Inflammatory macrophage treated with lipopolysaccharide for 1 hour (primary cell): ENCODE data around the gene TASP1.
"Not testable (repeated sequence)": the region's sequence is repeated elsewhere in the genome, so short reads cannot be mapped to it uniquely, and the experiment has no call there.

Experiments used
- DNase-seq, 2 donors: peaks; one replicate each; pipeline ENCODE4 v3.0.0-alpha.2; 2020 to 2022

The TASP1 gene

GRCh38 chr20:13492001-13492481 lies 146.7 kb downstream of the TASP1 start:
- peak; percentile 49 to 64 for DNase-seq

DNA sequence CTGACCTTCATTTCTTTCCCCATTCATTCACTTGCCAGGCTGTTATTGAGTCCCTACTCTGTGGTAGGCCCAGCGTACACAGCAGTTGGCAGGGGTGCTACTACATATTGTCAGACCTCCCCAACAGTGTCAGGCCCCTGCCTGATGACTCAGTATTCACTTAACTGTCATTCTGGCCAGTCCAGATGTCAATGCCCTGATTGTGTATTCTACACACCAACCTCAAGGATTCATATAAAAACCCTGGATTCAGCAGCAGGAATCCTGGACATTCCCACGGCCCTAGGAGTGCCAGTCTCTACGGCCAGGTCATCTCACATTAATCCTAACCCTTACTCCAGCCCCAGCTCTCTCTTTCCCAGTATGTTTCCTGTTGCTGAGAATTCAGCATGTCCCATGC lies 151.5 kb downstream of the TASP1 start:
- DNase-seq = no peak

DNA sequence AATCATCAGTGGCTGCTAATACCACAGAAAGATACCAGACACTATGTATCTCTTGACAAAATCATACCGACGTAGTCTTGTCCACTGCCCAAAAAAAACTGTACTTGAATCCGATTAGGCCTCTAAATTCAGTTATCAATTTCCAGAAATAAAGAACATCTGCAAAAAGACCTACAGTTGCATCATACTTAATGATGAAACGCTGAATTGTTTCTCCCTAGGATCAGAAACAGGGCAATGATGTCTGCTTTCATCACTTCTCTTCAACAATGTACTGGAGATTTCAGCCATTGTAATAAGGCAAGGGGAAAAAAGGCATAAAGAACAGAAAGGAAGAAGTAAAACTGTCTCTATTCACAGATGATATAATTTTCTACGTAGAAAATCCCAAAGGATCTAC lies 152.0 kb downstream of the TASP1 start:
- no peak for DNase-seq

DNA sequence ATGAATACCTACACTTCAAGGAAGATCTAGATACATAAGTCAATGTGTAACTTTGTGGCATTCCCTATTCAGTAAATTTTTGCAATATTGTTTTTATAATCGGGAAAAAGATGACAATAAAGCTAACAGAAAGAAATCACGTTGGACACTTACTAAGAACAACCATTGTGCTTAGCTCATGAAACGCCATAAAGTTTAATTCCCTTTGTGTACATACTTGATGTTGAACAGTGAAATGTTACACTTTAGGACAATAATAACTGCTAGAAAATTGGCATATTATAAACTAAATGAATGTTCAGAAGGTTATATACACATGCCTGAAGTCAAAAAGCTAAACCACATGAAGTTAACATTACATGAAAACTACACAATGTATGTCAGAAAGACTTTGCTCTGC lies 153.2 kb downstream of the TASP1 start:
- no peak for DNase-seq

- DNase-seq = not testable (repeated sequence)
Measured at GRCh38 chr20:13485019-13485418, 153.7 kb downstream of the TASP1 start.

GRCh38 chr20:13483472-13483871 lies 155.3 kb downstream of the TASP1 start:
- not testable (repeated sequence) for DNase-seq

- no peak for DNase-seq
Measured at GRCh38 chr20:13478366-13478765, 160.4 kb downstream of the TASP1 start.

- no peak for DNase-seq
Measured at GRCh38 chr20:13474467-13474866, 164.3 kb downstream of the TASP1 start.

DNA sequence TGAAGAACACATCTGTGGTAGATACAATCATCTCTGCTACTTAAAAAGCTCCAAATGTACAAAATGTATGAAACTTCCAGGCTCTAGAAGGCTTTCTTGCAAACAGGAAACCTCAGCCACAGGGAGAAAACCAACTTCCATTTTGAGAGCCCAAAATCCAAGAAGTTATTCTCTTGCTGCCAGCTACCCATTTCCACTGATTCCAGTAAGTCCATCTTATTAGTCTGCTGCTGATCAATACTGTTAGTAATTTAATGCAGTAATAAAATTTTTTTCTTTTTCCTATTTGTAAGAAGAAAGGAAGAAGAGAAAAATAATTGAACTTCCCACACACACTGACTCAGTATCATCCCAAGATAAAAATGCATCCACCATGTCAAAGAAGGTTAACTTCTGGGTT lies 169.5 kb downstream of the TASP1 start:
- no peak for DNase-seq

DNA sequence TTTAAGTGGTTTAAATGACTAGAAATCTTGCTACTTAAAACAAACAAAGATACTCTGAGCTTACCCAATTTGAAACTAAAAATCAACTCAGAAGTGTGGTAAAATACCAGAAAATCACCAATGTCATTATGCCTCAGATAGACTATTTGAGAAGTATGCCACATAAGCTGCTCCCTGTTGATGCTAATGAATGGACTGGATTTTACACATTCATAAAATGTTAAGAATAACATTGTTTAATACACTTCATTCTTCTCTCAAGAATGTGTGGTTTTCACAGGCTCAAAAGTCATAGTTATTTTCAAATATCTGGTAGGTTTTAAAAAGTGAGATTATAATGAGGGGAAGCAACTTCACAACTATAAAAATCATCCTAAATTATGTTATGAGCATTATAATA lies 170.6 kb downstream of the TASP1 start:
- DNase-seq = no peak

DNA sequence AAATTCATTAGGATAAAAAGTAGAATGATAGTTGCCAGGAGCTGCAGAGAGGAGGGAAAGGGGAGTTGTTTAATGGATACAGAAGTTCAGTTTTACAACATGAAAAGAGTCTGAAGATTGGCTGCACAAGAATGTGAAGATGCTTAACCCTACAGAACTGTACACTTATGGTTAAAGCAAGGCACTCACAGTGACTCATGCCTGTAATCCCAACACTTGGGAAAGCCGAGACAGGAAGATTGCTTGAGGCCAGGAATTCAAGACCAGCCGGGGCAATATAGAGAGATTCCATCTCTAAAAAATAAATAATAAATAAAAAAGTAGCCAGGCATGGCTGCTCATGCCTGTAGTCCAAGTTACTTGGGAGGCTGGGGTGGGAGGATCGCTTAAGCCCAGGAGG lies 174.0 kb downstream of the TASP1 start:
- DNase-seq = no peak

DNA sequence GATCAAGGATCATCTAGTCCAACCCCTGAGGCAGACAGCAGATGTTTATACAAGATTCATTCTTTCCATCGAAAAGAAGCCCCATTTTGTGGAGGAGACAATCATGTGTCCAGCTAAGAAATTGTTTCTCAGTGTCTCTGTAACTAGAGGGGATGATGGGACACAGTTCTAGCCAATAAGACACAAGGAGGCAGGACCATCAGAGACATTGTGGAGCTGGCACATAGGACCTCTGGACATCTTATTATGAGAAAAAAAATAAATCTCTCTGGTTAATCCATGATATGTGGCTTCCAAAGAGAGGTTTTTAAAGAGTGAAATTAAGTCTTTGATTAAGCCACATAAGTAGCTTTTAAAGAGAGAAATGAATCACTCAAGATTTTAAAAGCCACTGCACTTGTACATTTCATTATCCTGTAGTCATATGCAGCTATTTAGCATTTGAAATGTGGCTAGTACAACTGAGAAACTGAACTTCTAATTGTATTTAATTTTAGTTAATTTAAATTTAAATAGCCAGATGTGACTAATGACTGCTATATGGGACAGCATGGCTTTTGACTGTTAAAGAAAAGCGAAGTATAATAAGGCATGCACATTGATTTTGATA lies 176.8 kb downstream of the TASP1 start:
- DNase-seq = no peak

GRCh38 chr20:13458860-13459451 lies 179.8 kb downstream of the TASP1 start:
- DNase-seq = peak; percentile 7 to 47

- DNase-seq = no peak
Measured at GRCh38 chr20:13457487-13457886, 181.2 kb downstream of the TASP1 start.

GRCh38 chr20:13455713-13456112 lies 183.0 kb downstream of the TASP1 start:
- no peak for DNase-seq

- DNase-seq = no peak
Measured at GRCh38 chr20:13453367-13453766, 185.4 kb downstream of the TASP1 start.

DNA sequence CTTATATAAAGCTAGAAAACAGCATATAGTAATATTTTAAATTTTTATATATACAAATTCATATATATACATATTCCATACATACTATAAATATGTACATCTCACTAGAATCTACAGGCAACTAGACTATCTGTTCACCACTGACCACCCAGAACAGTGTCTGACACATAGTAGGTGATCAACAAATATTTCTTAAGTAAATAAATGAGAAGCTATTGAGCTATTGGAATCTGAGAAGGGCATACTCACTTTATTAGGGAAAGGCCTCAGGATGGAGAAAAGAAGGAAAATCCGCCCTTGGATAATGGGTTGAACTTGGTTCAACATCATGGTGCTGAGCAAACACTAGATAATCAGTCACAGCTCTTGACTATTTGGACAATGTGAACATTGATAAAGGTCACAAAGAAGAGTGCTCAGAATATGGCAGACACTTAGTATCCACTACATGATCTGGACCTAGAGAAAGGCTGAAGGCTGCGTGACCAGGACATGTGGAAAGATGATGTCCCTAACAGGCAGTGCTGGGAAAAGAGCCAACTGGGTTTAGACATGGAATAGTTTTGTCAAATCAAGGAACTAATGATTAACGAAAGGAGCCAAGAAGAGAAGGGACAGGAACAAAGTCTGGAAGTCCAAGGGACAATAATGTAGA lies 186.1 kb downstream of the TASP1 start:
- DNase-seq = no peak

DNA sequence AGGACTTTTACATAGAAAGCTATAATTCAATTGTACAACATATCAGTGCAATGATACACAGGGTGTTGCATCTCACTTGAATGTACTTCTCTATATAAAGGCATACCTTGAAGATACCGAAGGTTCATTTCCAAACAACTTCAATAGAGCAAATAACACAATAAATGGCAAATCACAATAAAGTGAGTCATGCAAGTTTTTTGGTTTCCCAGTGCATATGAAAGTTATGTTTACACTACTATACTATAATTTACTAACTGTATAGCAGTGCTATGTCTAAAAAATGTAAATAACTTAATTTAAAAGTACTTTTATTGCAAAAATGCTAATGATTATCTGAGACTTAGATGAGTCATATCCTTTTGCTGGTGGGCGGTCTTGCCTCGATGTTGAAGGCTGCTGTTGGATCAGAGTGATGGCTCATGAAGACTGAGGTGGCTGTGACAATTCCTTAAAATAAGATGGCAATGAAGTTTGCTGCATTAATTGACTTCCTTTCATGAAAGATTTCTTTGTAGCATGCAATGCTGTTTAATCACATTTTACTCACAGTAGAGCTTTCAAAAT lies 188.8 kb downstream of the TASP1 start:
- no peak for DNase-seq

GRCh38 chr20:13447385-13448180 lies 191.1 kb downstream of the TASP1 start:
- DNase-seq = no peak

GRCh38 chr20:13443690-13444089 lies 195.0 kb downstream of the TASP1 start:
- no peak for DNase-seq

- DNase-seq = no peak
Measured at GRCh38 chr20:13442986-13443385, 195.7 kb downstream of the TASP1 start.

DNA sequence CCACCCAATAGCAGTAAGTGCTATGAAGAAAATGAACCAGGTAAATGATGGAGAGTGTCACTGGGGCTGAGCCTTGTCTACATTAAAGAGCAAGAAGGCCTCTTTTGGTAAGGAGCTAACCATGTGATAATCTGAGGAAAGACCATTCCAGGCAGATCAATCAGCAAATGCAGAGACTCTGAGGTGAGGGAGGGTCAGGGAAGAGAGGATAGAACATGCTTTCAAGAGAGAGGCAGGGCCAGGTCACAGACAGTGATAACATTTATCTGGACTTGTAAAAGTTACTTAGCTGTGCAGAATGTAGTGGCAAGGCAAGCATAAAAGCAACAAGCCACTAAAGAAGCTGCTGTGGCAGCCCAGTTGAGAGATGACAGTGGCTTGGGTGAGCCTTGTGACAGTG lies 197.3 kb downstream of the TASP1 start:
- no peak for DNase-seq

- no peak for DNase-seq
Measured at GRCh38 chr20:13436530-13436929, 202.2 kb downstream of the TASP1 start.
